Measurements from ENCODE around the gene CLDN9. TPM values are rescaled to one million over a fixed set of nuclear protein-coding genes. Genes with fewer than 3 reads are reported as not detected.
A peak's percentile ranks its signal among the peaks of the same experiment; 100 is the strongest.

Gene CLDN9
- total and polyA plus RNA-seq, 9 of the 15 experiments (the other 6 are each of a cell fraction or from before 2014, with no cell fraction given): 0.12 to 0.44 (median 0.22) TPM; not detected in 4

DNA sequence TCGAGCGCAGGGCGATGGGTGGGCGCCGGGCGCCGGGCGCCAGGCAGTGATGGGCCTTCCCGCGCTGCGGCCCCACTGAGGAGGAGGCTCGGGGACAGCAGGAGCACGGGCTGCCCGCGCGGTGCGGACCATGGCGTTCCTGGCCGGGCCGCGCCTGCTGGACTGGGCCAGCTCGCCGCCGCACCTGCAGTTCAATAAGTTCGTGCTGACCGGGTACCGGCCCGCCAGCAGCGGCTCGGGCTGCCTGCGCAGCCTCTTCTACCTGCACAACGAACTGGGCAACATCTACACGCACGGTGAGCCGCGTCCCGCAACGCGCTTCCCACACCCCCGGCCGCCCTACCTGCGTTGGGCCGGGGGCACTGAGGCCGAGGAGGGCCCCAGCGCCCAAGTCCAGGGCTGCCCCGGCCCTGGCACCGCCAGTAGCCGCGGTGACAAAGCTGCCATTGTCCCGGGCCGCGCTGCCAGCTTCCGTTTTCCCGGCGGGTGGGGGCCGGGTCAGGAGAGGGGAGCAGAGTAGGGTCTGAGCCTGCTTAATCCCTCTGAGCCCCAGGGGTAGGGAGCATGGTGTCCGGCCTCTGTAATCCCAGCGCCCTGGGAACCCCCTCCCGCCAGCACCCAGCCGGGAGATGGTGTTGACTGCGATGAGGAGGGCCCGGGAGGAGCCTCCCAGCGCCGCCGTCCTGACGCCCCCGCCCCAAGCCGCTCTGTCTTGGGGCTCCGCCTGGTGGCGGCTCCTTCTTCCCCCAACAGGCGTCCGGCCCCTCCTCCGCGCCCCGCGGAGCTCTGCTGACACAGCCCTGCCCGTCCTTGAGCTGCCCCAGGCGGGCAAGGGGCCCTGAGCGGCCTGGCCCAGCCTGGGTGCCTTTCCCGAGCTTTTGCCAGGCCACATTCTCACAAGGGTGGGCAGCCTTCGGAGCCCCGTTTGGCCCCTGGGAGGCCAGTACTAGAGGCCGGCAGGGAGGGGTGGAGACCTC lies 42.9 kb upstream of the CLDN9 start (continued):
- TF ChIP-seq ZMIZ1 (IDR thresholded peaks at IDR 0.05; ENCODE audit: low read depth in 2 of 2, low read length in 2 of 2) (0 out of 4 replicates have a peak, but pooled peaks of 1 of the 2 experiments have one; percentile 28), ETS1 (conservative IDR thresholded peaks at IDR 0.05; ENCODE audit: control insufficient read depth, low read depth, low read length) (peak; percentile 70; the same call in 1 of the 2 replicates), SRF (CRISPR knock-in tag; IDR thresholded peaks at IDR 0.05) (peak in 1 of 2 experiments; percentile 55; a peak in 1 of 4 replicates), FOXM1 (IDR thresholded peaks at IDR 0.05; ENCODE audit: low read depth) (no peak), FOXM1 (CRISPR knock-in tag; IDR thresholded peaks at IDR 0.05; ENCODE audit: low read depth) (0 out of 2 replicates have a peak, but pooled peaks have one; percentile 21), ILF3 (IDR thresholded peaks at IDR 0.05; ENCODE audit: borderline replicate concordance) (peak; percentile 70; the same call in 1 of the 2 replicates), ILK (tag; IDR thresholded peaks at IDR 0.05; ENCODE audit: borderline replicate concordance, low read depth) (no peak), SPI1 (IDR thresholded peaks at IDR 0.05; ENCODE audit: borderline replicate concordance, low read depth, low read length) (no peak), USF2 (CRISPR knock-in tag; IDR thresholded peaks at IDR 0.05) (no peak), ZNF224 (CRISPR knock-in tag; IDR thresholded peaks at IDR 0.05) (no peak), NCOA4 (IDR thresholded peaks at IDR 0.05; ENCODE audit: partially characterized antibody) (no peak), HDAC6 (IDR thresholded peaks at IDR 0.05; ENCODE audit: low read depth, low read length) (no peak), POU5F1 (IDR thresholded peaks at IDR 0.05; ENCODE audit: borderline replicate concordance, low read depth, low read length, partially characterized antibody) (no peak), POLR2AphosphoS5 (IDR thresholded peaks at IDR 0.05; ENCODE audit: control insufficient read depth, insufficient read depth, low read depth, low read length) (peak; percentile 51), ZNF445 (CRISPR knock-in tag; IDR thresholded peaks at IDR 0.05; ENCODE audit: low read depth) (no peak), ZEB2 (IDR thresholded peaks at IDR 0.05) (0 out of 2 replicates have a peak, but pooled peaks have one; percentile 23), PTRF (tag; IDR thresholded peaks at IDR 0.05) (no peak)
- TF ChIP-seq, protein P1, sequence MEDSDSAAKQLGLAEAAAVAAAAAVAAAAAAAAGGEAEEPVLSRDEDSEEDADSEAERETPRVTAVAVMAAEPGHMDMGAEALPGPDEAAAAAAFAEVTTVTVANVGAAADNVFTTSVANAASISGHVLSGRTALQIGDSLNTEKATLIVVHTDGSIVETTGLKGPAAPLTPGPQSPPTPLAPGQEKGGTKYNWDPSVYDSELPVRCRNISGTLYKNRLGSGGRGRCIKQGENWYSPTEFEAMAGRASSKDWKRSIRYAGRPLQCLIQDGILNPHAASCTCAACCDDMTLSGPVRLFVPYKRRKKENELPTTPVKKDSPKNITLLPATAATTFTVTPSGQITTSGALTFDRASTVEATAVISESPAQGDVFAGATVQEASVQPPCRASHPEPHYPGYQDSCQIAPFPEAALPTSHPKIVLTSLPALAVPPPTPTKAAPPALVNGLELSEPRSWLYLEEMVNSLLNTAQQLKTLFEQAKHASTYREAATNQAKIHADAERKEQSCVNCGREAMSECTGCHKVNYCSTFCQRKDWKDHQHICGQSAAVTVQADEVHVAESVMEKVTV (CRISPR knock-in tag; IDR thresholded peaks at IDR 0.05): no peak
